ELR (cell line): ENCODE results near the gene DGCR8.

Experiments
- DNase-seq: peaks from one replicate; pipeline ENCODE4 v3.0.0-alpha.2; 2015; ENCODE audit warnings: low read depth

The DGCR8 gene

GRCh38 chr22:20089977-20090729, 10.1 kb downstream of the DGCR8 start:
- peak; percentile 46 for DNase-seq

GRCh38 chr22:20090730-20091240, 10.7 kb downstream of the DGCR8 start:
- DNase-seq = no peak

- DNase-seq = no peak
Observed at GRCh38 chr22:20091690-20092476, 11.8 kb downstream of the DGCR8 start.

- no peak for DNase-seq
Observed at GRCh38 chr22:20092477-20092854, 12.4 kb downstream of the DGCR8 start.

- no peak for DNase-seq
Observed at GRCh38 chr22:20093418-20094196, 13.6 kb downstream of the DGCR8 start.

GRCh38 chr22:20094197-20094807, 14.3 kb downstream of the DGCR8 start:
- DNase-seq = no peak

- DNase-seq = no peak
Observed at GRCh38 chr22:20095521-20095920, 15.5 kb downstream of the DGCR8 start.

GRCh38 chr22:20096574-20097420, 16.8 kb downstream of the DGCR8 start:
- no peak for DNase-seq

GRCh38 chr22:20099099-20099711, 19.2 kb downstream of the DGCR8 start:
- no peak for DNase-seq

- DNase-seq = no peak
Observed at GRCh38 chr22:20101638-20102037, 21.6 kb downstream of the DGCR8 start.

- no peak for DNase-seq
Observed at GRCh38 chr22:20102203-20102780, 22.3 kb downstream of the DGCR8 start.

GRCh38 chr22:20105456-20106204, 25.6 kb downstream of the DGCR8 start:
- DNase-seq = no peak

- DNase-seq = no peak
Observed at GRCh38 chr22:20106205-20106848, 26.3 kb downstream of the DGCR8 start.

GRCh38 chr22:20106849-20107237, 26.8 kb downstream of the DGCR8 start:
- DNase-seq = no peak

- no peak for DNase-seq
Observed at GRCh38 chr22:20107471-20107901, 27.4 kb downstream of the DGCR8 start.

- DNase-seq = no peak
Observed at GRCh38 chr22:20107951-20108756, 28.1 kb downstream of the DGCR8 start.

- DNase-seq = no peak
Observed at GRCh38 chr22:20108757-20109230, 28.8 kb downstream of the DGCR8 start.
